HUES64 (cell line): ENCODE data around the gene ANKRD35.

Experiments
- H3K27ac ChIP-seq: 2 replicates; pipeline ENCODE4 v1.7.0; 2013; ENCODE audit warnings: low read depth, low read length, inconsistent platforms
- H3K27me3 ChIP-seq: 2 replicates; pipeline ENCODE4 v1.6.1; 2013; ENCODE audit warnings: mild to moderate bottlenecking, low read length; ENCODE audit not compliant: insufficient read depth
- H3K36me3 ChIP-seq: 2 replicates; pipeline ENCODE4 v1.6.1; 2013; ENCODE audit warnings: mild to moderate bottlenecking, low read length; ENCODE audit not compliant: insufficient read depth
- H3K4me1 ChIP-seq: 2 replicates; pipeline ENCODE4 v1.6.1; 2013; ENCODE audit warnings: mild to moderate bottlenecking, low read length, moderate library complexity; ENCODE audit not compliant: insufficient read depth
- H3K4me3 ChIP-seq: 2 replicates; pipeline ENCODE4 v1.5.1; 2013; ENCODE audit warnings: mild to moderate bottlenecking, low read length, moderate library complexity
- H3K9ac ChIP-seq: 2 replicates; pipeline ENCODE4 v1.6.1; 2013; ENCODE audit warnings: mild to moderate bottlenecking, low read depth, low read length
- H3K9me3 ChIP-seq: 2 replicates; pipeline ENCODE4 v1.6.1; 2013; ENCODE audit warnings: low read depth, low read length; ENCODE audit not compliant: insufficient read depth
- WGBS: fragments of 150-250, 120-280 bp; methylation state at CpG from one replicate; pipeline ENCODE4 v1.1.7; 2013; ENCODE audit warnings: missing lambda C conversion rate; 5-methylcytosine and 5-hydroxymethylcytosine counted together

The ANKRD35 gene

DNA sequence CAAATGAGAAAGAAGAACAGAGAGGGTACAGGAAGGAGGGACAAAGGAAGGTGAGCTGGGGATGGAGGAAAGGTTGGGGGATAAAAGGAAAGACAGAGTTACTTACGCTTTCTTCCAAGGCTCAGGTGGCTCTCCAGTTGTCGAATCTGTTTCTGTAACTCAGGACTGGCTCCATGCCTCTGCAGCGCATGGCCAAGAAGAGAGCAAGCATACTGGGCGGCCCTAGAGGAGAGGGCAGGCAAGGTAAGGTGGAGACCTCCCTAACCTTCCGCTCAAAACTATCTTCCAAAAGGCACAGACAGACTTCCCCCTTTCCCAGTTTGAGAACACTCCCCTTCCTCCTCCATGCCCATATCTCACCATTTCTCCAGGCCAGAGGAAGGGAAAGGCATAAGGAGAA lies 31.9 kb upstream of the ANKRD35 start:
- Histone ChIP-seq H3K4me3 (peak overlapping the region; percentile 89), H3K36me3 (peaks cover 23% of the 10 kb centered on the region), H3K9ac (no peak overlapping the region), H3K9me3 (no peaks in the 10 kb centered on the region), H3K27ac (no peak overlapping the region), H3K27me3 (no peaks in the 10 kb centered on the region), H3K4me1 (peaks cover 3% of the 10 kb centered on the region; the same call in 1 of the 2 replicates)
- WGBS, result 90% methylated on average over 5 of the region's 5 CpGs

- Histone ChIP-seq H3K36me3 (peaks cover 23% of the 10 kb centered on the region), H3K9me3 (no peaks in the 10 kb centered on the region), H3K4me1 (peaks cover 3% of the 10 kb centered on the region; the same call in 1 of the 2 replicates), H3K4me3 (no peak overlapping the region), H3K27me3 (no peaks in the 10 kb centered on the region), H3K9ac (no peak overlapping the region), H3K27ac (no peak overlapping the region)
- WGBS, result 89% methylated on average over 5 of the region's 5 CpGs
Measured at GRCh38 chr1:145916745-145917144, 31.1 kb upstream of the ANKRD35 start.

DNA sequence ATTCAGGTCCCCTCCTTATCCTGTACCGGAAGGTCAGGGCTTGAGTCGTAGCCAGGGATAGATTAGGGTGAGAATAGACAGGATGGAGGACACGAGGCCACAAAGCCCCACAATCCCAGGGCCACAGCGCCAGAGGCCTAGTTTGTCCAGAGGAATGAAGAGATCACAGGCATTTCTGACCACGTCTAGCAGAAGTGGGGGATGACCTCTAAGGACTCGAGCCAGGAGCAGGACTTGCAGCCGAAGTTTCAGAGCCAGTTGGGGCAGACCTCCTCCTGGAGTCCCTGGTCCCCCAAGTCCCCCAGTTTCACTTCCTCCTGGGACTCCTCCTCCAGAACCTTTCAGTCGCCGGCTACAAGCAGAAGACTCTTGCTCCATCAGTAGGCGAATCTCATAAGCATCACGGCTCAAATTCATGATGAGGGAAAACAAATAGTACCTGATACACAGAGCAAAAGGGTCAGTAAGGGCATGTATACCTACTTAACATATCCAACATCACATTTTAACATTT lies 26.5 kb upstream of the ANKRD35 start:
- Histone ChIP-seq H3K4me3 (no peak overlapping the region), H3K27me3 (no peaks in the 10 kb centered on the region), H3K27ac (no peak overlapping the region), H3K9ac (no peak overlapping the region), H3K9me3 (no peaks in the 10 kb centered on the region), H3K4me1 (peaks cover under 1% of the 10 kb centered on the region; the same call in 1 of the 2 replicates), H3K36me3 (peaks cover 25% of the 10 kb centered on the region)
- 89% methylated on average over 11 of the region's 11 CpGs for WGBS

- H3K36me3 ChIP-seq, result peaks cover 14% of the 10 kb centered on the region; the same call in 1 of the 2 replicates
- no peaks in the 10 kb centered on the region for H3K9me3 ChIP-seq
- no peak overlapping the region for H3K27ac ChIP-seq
- WGBS, result no CpG with 5 or more reads among the region's 1 CpG
- no peak overlapping the region for H3K4me3 ChIP-seq
- H3K4me1 ChIP-seq, result peaks cover 2% of the 10 kb centered on the region; the same call in 1 of the 2 replicates
- H3K9ac ChIP-seq, result no peak overlapping the region
- H3K27me3 ChIP-seq, result no peaks in the 10 kb centered on the region
Measured at GRCh38 chr1:145908653-145909052, 23.0 kb upstream of the ANKRD35 start.

DNA sequence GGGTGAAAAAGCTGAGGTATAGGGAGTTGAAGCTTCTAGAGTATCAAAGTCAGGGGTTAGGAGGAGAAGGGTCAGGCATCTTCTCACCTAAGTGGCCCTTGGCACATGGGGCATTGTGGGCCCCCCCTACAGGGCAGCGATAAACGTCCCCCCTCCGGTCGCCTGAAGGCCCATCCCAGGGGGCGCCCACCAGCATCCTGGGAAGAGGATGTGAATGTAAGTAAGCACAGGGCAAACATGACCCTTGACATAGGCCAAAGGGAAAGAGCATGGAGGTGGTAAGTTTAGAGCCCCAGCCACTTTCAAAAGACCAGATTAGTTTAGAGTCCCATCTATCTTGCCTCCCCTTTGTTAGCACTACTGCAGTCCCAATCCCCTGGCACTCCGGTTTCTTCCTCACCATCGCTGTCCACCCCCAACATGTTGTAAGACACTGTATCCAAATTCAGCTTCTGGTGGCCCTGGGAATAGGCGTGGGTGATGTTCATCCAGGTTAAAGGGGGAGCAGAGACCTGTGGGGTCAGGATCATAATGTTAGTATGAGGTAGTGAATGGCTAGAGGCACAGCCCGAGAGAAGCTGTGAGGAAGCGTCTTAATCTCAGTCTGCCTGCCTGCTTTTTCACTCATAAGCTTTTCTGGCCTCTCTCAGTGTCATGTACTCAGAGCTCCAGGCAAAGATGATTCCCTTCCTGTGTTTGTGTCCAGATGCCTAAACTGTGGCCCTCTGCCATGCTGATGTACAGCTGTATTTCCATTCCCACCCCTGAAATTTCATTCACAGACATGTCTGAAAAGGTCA lies 21.5 kb upstream of the ANKRD35 start:
- Histone ChIP-seq H3K27me3 (no peaks in the 10 kb centered on the region), H3K9me3 (no peaks in the 10 kb centered on the region), H3K4me1 (peaks cover 2% of the 10 kb centered on the region; the same call in 1 of the 2 replicates), H3K36me3 (peaks cover 11% of the 10 kb centered on the region; the same call in 1 of the 2 replicates), H3K9ac (no peak overlapping the region), H3K4me3 (no peak overlapping the region), H3K27ac (no peak overlapping the region)
- WGBS, result 77% methylated on average over 10 of the region's 10 CpGs

GRCh38 chr1:145901312-145902021 lies 15.8 kb upstream of the ANKRD35 start:
- Histone ChIP-seq H3K9ac (no peak overlapping the region), H3K9me3 (no peaks in the 10 kb centered on the region), H3K27ac (no peak overlapping the region), H3K4me1 (no peaks in the 10 kb centered on the region), H3K4me3 (no peak overlapping the region), H3K36me3 (no peaks in the 10 kb centered on the region), H3K27me3 (no peaks in the 10 kb centered on the region)
- 92% methylated on average over 10 of the region's 12 CpGs for WGBS

GRCh38 chr1:145898756-145899155 lies 13.1 kb upstream of the ANKRD35 start:
- 90% methylated on average over 5 of the region's 5 CpGs for WGBS
- Histone ChIP-seq H3K36me3 (no peaks in the 10 kb centered on the region), H3K27ac (no peak overlapping the region), H3K4me1 (no peaks in the 10 kb centered on the region), H3K9ac (no peak overlapping the region), H3K9me3 (no peaks in the 10 kb centered on the region), H3K27me3 (no peaks in the 10 kb centered on the region), H3K4me3 (no peak overlapping the region)

- H3K4me3 ChIP-seq, result no peak overlapping the region
- no peaks in the 10 kb centered on the region for H3K27me3 ChIP-seq
- no peaks in the 10 kb centered on the region for H3K9me3 ChIP-seq
- no peak overlapping the region for H3K27ac ChIP-seq
- no peaks in the 10 kb centered on the region for H3K4me1 ChIP-seq
- H3K36me3 ChIP-seq, result no peaks in the 10 kb centered on the region
- no peak overlapping the region for H3K9ac ChIP-seq
- 94% methylated on average over 1 of the region's 1 CpG for WGBS
Measured at GRCh38 chr1:145897969-145898368, 12.3 kb upstream of the ANKRD35 start.

DNA sequence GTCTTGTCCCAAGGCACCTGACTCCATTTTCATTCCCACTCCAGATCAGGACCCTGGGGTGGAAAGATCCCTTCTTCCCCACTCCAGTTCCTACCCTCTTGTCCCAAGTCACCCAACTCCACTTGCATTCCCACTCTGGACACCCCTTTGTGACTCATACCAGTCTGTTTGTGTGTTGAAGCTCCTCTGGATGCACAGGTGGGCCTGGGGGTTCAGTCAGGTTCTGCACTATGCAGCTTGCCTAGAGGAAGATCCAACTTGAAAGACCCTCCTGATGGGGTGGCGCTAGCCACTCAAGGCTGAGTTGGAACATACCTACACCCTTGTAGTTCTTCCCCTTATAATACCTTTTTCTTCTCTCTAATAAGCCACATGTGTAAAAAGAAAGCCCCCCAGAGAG lies 9.8 kb upstream of the ANKRD35 start:
- Histone ChIP-seq H3K36me3 (no peaks in the 10 kb centered on the region), H3K4me1 (peaks cover 14% of the 10 kb centered on the region), H3K9me3 (no peaks in the 10 kb centered on the region), H3K27me3 (no peaks in the 10 kb centered on the region), H3K4me3 (no peak overlapping the region), H3K9ac (no peak overlapping the region), H3K27ac (no peak overlapping the region)
- WGBS, result 80% methylated on average over 1 of the region's 1 CpG

DNA sequence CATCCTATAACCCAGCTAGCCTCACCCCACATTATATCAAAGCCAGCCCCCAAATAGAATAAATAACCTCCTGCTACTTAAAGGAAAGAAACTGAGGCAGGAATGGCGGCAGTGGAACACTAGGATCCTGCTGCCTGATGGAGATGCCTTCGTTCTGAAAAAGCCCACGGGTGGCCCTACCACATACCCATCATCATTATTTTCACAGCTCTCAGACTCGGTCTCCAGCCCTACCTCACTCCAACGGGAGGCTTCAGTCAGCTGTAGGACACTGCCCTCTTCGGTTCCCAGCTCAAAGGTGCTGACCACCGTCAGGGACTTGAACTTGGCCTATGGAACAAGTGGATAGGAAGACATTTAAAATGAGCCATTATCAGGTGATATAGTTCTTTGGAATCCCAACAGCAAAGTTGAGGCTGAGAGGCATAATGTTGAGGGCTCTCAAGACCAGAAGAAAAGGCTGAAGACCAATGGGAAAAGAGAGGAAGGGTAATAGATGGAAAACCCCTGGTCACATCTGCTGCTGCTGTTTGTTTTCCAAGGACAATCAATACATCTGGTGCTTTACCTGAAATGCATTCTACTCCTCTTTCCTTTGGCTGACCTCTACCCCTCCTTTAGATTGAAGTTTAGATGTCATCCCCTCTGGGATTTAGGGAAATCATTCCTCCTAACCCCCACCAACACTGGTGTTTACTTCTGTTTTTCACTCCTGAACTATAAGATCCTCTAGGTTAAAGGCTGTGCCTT lies 7.8 kb upstream of the ANKRD35 start:
- no peaks in the 10 kb centered on the region for H3K27me3 ChIP-seq
- no peaks in the 10 kb centered on the region for H3K36me3 ChIP-seq
- no peaks in the 10 kb centered on the region for H3K9me3 ChIP-seq
- no peak overlapping the region for H3K9ac ChIP-seq
- H3K27ac ChIP-seq, result no peak overlapping the region
- H3K4me1 ChIP-seq, result peaks cover 14% of the 10 kb centered on the region
- 90% methylated on average over 7 of the region's 7 CpGs for WGBS
- H3K4me3 ChIP-seq, result no peak overlapping the region
